Right lobe of liver (tissue), 6 donors: Measurements from ENCODE around the gene PITPNM2. TPM values are rescaled to one million over a fixed set of nuclear protein-coding genes. Genes with fewer than 3 reads are reported as not detected.

Source experiments
- ATAC-seq, 4 donors: fragments of 200-7000 bp; cut with Tn5 transposase; one replicate each; pipeline ENCODE4 v1.9.1; 2020; ENCODE audit warnings: mild to moderate bottlenecking in 4 of 4, moderate library complexity in 4 of 4
- DNase-seq, 3 donors: peaks; one replicate each; pipeline ENCODE4 v3.0.0-alpha.2; 2020
- H3K27ac ChIP-seq, 3 donors: fragments of 200-600 bp; one replicate each; pipeline ENCODE4 v1.8.0; 2022
- H3K27me3 ChIP-seq, 2 donors: fragments of 200-600 bp; one replicate each; pipeline ENCODE4 v1.8.0; 2022
- H3K36me3 ChIP-seq, 4 donors: fragments of 200-600 bp; sonication (generic) in 1 of 4; one replicate each; pipeline versions ENCODE4 v1.5.1 to v1.8.0; 2017 to 2022; ENCODE audit warnings: control low read depth in 1 of 4
- H3K4me1 ChIP-seq, 4 donors: fragments of 200-600 bp; sonication (generic) in 1 of 4; one replicate each; pipeline versions ENCODE4 v1.5.1 to v1.8.0; 2017 to 2022; ENCODE audit warnings: control low read depth in 1 of 4
- H3K4me3 ChIP-seq, 3 donors: fragments of 200-600 bp; one replicate each; pipeline ENCODE4 v1.8.0; 2022
- H3K9me3 ChIP-seq, 4 donors: fragments of 200-600 bp; sonication (generic) in 1 of 4; one replicate each; pipeline versions ENCODE4 v1.5.1 to v1.8.0; 2017 to 2022; ENCODE audit warnings: control low read depth in 1 of 4
- CTCF ChIP-seq, 4 donors: fragments of 200-600 bp in 3 of 4; fragments of 450-650 bp in 1 of 4; IDR thresholded peaks; one replicate each; pipeline versions ENCODE4 v1.5.1 to v1.8.0; 2016 to 2022; ENCODE audit warnings: antibody characterized with exemption in 4 of 4, mild to moderate bottlenecking in 2 of 4
- POLR2A ChIP-seq: fragments of 450-650 bp; IDR thresholded peaks from one replicate; pipeline ENCODE4 v1.6.1; 2017; ENCODE audit warnings: antibody characterized with exemption, mild to moderate bottlenecking
- WGBS: methylation state at CpG from one replicate; pipeline ENCODE4 v1.1.6; 2018; ENCODE audit warnings: low coverage, low lambda C conversion rate; ENCODE audit not compliant: insufficient coverage; ENCODE audit errors: missing lambda C conversion rate; 5-methylcytosine and 5-hydroxymethylcytosine counted together
- intact Hi-C, 2 donors: fragments of 100-400 bp; cut with DNase I; formaldehyde crosslinking; loops; one replicate each; pipeline versions ENCODE4 v1.11.2 to v1.14.1; 2022
- total RNA-seq, 6 experiments: library from RNA; depleted of rRNA in 2 of 6; stranded (reverse); fragments of >200 nt in 2 of 6; fragmentation: NEBNext Ultra II Directional in 3 of 6; extraction: Animal tissue kit (Norgen Biotek cat#: 25700) in 3 of 6; gene quantifications; one replicate each; pipeline versions ENCODE4 v1.1.0 to v1.2.4, GENCODE V29; 2016 to 2023
- donor health status: DM: no; HTN: yes; CAD: no.
- donor health status: DM: no; HTN: no; CAD: no.
- donor health status: DM: no; HTN: no; CAD: no.
- donor health status: DM: no; HTN: yes; CAD: no.
- donor health status: DM: no; HTN: yes; CAD: no.

Gene PITPNM2
- total RNA-seq, 6 experiments from 2014 or later = 5.8 to 24.7 (median 14.2) TPM

- intact Hi-C loops = no loop called here
- Histone ChIP-seq H3K36me3 (no peaks in the 10 kb centered on the region), H3K4me1 (peaks cover 0 to 49% (median 19%) of the 10 kb centered on the region in 4 donors), H3K4me3 (no peak overlapping the region), H3K27ac (no peak overlapping the region), H3K27me3 (no peaks in the 10 kb centered on the region), H3K9me3 (no peaks in the 10 kb centered on the region)
- DNase-seq (no peak), ATAC-seq (no peak)
- TF ChIP-seq POLR2A (no peak), CTCF (IDR thresholded peaks at IDR 0.05) (no peak)
- WGBS = 85% methylated on average over 9 of the region's 19 CpGs
Measured at GRCh38 chr12:123111498-123112165, 39.3 kb downstream of the PITPNM2 start.

- TF ChIP-seq CTCF (IDR thresholded peaks at IDR 0.05) (no peak), POLR2A (no peak)
- Histone ChIP-seq H3K27me3 (no peaks in the 10 kb centered on the region), H3K36me3 (no peaks in the 10 kb centered on the region), H3K9me3 (no peaks in the 10 kb centered on the region), H3K4me3 (no peak overlapping the region), H3K4me1 (peaks cover 0 to 45% (median 21%) of the 10 kb centered on the region in 4 donors), H3K27ac (peak overlapping the region in 2 of 3 donors; percentile 24 to 67)
- DNase-seq (no peak), ATAC-seq (peak; percentile 33 to 65 (median 61))
- intact Hi-C loops = no loop called here
- WGBS = 33% methylated on average over 1 of the region's 3 CpGs
Measured at GRCh38 chr12:123109319-123109772, 41.5 kb downstream of the PITPNM2 start.

DNA sequence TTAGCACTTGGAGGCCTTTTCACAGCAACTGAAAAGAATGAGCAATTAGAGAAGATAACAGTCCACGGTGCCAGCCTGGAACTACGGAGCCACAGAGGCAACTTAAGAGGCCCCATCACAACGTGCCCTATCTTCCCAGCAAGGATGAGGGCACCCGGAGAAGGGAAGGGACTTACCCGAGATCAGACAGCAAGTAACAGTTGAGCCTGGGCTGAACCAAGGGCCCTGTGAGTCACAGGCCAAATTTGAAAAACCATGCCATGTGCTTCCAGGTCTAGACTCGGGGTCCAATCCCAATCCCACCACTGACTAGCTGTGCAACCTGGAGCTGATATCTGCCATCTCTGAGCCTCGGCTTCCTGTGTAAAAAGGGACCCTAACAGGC is 42.2 kb downstream of the PITPNM2 start:
- Histone ChIP-seq H3K4me3 (no peak overlapping the region), H3K4me1 (peaks cover 0 to 45% (median 21%) of the 10 kb centered on the region in 4 donors), H3K36me3 (no peaks in the 10 kb centered on the region), H3K27ac (peak overlapping the region in 1 of 3 donors; percentile 67), H3K27me3 (no peaks in the 10 kb centered on the region), H3K9me3 (no peaks in the 10 kb centered on the region)
- WGBS = 40% methylated on average over 1 of the region's 7 CpGs
- no peak for ATAC-seq
- intact Hi-C loops = no loop called here
- TF ChIP-seq POLR2A (no peak), CTCF (IDR thresholded peaks at IDR 0.05) (no peak)
- DNase-seq = no peak

- H3K4me1 ChIP-seq = peaks cover 0 to 50% (median 21%) of the 10 kb centered on the region in 4 donors
- DNase-seq (peak in 2 of 3 donors; percentile 76 to 83), ATAC-seq (peak in 3 of 4 donors; percentile 41 to 71 (median 48))
- no peak overlapping the region for H3K4me3 ChIP-seq
- no peaks in the 10 kb centered on the region for H3K9me3 ChIP-seq
- H3K27ac ChIP-seq = peak overlapping the region in 1 of 3 donors; percentile 67
- TF ChIP-seq POLR2A = no peak
- no peak for TF ChIP-seq CTCF (IDR thresholded peaks at IDR 0.05)
- no peaks in the 10 kb centered on the region for H3K36me3 ChIP-seq
- no peaks in the 10 kb centered on the region for H3K27me3 ChIP-seq
- WGBS = 92% methylated on average over 7 of the region's 13 CpGs
- intact Hi-C loops = no loop called here
Measured at GRCh38 chr12:123107926-123108681, 42.8 kb downstream of the PITPNM2 start.
